GM18519 (cell line): ENCODE data around the gene SULT4A1.

Experiments
- ATAC-seq: cut with Tn5 transposase; IDR thresholded peaks from one replicate; pipeline ENCODE4 v1.9.1; 2021; ENCODE audit warnings: mild to moderate bottlenecking, moderate library complexity; ENCODE audit not compliant: unreplicated experiment, low FRiP score

Gene SULT4A1

DNA sequence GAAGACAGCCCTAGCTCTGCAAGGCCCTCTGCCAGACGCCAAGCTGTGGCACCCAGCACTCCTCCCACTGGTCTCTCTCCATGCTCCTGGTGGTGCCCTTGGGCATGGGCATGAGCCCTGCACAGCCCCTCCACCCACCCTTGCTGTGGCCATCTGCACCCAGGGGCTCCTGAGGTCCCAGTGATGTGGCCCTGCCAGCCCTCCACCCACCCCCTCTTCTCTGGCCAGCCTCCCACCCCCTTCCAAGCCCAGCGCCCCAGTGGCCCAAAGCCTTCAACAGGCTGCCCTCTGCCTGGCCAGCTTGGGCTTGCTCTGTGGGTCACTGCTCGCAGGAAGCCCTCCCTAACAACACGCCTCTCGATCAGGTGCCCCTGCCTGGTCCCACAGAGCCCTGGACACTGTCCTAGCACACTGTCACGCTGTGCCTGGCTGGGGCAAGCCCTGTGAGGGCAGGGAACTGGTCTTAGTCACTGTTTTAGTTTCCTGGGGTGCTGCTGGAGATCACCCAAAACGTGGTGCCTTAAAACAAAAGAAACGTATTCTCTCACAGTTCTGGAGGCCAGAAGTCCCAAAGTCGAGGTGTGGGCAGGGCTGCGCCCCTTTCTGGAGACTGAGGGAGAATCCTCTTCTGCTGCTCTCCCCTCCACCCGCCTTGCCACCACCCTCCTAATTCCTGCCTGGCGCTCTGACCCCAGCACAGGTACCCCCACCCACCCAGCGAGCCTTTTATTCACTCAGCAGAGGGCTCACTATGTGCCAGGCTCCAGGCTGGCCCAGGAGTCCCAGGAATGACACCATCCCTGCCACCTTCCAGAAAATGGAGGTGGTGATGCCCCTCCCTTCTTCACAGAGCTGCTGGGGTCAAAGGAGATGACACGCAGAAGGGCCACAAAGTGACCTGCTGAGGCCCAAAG is 14.7 kb downstream of the SULT4A1 start:
- no peak for ATAC-seq

DNA sequence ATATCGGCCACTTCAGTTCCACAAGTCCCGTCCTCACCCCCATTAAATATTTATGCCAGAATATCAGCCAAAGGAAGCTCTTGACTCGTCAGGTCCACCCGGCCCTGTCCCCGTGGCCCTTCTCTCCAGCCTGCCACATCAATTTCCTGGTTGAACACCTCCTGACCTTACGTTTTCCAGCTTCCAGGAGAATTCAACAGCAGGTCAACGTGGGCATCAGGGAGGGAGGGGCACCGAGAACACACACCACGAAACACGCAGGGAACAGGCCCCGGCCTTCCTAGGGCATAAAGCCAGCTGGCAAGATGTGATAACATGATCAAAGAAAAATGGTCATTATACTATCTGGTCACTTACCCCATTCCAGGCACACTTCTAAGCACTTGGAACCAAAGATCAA is 15.3 kb downstream of the SULT4A1 start:
- ATAC-seq = no peak

DNA sequence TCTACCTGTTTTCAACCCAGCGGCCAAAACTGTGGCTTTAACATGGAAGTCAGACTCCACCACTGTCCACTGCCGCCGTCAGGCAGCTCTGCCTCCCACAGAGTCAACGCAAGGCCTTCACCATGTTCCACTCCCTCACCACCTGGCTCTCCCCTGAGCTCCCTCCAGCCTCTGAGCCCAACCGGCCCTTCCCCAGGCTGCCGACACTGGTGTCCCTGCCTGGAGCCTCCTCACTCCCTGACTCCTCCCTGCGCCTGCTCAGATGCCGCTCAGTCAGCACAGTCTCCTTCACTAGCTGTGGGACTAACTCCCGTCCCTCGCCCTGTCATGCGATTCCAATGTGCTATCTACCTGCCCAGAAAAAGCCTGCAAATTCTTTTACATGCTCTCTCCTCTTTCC is 16.3 kb downstream of the SULT4A1 start:
- ATAC-seq = no peak

DNA sequence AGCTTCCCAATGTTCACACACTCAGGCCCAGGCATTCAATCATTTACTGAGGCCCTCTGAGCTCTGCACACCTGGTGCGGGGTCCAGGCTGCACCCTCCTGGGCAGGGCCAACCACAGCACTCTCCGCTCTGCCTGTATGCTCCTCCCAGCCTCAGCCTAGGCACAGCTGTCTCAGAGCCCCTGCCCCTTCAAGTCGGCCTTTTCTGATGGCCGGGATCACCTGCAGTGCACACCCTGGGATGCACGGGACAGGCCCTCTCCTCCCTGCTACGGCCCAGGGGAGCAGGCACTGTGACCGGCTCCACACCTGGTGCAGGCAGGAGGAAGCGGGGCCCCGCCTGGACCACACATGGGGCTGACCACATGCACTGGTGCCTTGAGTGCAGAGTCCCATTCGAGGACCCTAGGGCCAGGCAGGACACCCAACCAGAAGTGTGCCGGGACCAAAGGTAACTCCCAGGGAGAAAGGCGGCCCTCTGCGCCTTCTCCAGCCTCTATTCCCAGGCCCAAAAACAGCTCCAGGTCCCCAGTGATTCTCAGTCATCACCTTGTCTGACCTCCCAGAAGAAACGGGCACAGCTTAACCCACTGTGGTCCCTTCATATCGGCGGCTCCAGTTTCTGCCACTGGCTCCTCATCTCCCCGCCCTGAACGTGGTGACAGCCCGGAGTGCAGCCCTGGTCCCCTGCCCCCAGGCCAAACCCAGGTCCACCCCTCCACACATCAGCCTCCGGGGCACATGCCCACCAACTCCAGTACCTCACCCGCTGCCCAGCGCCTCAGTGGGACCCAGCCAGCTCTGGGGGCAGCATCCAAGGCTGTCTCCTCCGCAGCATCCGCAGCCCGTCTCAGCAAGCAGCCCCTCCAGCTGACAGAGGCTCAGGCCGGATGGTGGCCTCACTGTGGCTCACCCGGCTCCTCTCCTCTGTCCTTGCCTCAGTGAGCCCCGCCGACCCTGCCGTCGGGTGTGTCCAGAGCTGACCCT is 17.5 kb downstream of the SULT4A1 start:
- ATAC-seq = no peak

DNA sequence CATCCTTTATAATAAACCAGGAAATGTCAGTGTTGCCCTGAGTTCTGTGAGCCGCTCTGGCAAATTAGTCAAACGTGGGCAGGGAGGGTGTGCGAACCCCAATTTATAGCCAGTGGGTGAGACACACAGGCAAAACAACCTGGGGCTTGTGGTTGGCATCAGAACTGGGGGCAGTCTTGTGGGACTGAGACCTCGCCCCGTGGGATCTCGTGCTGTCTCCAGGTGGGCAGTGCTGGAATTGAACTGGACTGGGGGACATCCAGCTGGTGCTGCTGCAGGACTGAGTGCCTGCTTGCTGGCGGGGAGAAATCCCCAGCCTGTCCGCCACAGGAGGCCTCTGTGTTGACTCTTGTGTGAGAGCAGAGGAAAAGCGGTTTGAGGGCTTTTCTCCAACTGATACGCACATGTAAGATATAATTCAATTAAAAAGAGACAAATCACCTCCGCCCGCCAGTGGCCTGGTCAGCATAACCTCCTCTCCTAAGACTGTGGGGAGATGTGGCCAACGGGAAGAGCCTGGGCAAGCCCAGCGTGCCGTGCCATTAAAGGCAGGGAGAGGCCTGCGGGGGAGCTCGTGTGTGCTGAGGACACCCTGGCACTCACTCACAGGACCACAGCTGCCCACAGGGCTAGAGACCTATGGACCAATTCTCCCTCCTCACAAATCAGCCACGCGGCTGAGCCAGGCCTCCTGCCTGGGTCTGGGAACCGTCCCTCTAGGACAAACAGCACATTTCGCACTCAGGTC is 18.4 kb downstream of the SULT4A1 start:
- no peak for ATAC-seq

DNA sequence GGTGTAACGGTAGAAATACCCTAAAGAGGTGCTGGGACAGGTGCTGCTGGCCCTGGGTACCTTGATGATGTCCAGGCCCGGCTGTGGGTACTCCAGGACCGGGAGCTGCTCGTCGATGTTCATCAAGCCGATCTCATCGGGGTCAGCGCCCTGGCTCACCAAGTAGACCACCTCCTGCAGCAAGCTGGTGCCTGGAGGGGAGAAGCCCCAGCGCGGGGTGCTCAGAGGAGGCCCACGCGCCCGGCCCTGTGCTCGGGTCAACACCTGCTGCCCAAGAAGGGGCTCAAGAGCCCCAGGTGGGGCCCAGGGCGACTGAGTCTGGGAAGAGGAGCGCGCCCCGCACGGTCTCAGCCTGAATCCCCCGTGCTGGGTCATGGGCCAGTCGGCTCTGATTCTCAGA is 20.6 kb downstream of the SULT4A1 start:
- no peak for ATAC-seq

DNA sequence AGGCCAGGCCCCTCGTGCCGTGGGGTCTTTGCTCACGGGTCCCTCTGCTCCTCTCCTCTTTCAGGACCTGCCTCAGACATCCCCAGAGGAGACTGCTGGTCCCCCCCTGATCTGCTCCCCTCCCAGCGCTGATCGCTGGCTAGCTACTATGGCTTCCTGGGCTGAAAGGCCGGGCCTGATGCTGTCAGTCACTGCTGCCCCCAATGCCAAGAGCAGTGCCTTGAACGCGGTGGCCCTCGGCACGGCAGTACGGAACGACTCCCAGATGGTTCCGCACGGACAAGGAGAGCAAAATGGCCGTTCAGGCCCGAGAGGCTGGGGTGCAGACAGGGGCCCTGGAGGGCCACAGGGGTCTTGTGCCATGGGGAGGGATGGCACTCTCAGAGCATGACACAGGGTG is 21.5 kb downstream of the SULT4A1 start:
- ATAC-seq = no peak

DNA sequence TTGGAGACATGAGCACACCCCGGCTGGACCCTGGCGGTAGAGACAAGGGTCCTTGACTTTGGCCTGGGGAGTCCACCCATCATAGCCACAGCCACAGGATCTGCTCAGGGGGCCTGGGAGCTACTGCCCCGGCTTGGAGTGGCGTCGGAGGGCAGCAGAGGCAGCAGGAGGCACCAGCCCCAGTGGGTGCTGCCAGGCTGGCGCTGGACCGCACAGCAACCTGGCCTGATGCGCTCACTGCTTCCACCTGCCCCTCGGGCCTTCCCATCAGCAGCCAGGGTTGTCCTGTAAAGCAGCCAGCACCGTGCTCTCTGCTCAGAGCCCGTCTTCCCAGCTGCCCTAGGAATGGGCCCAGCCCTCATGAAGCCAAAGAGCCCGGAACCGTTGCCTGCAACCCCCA is 21.9 kb downstream of the SULT4A1 start:
- ATAC-seq = no peak

DNA sequence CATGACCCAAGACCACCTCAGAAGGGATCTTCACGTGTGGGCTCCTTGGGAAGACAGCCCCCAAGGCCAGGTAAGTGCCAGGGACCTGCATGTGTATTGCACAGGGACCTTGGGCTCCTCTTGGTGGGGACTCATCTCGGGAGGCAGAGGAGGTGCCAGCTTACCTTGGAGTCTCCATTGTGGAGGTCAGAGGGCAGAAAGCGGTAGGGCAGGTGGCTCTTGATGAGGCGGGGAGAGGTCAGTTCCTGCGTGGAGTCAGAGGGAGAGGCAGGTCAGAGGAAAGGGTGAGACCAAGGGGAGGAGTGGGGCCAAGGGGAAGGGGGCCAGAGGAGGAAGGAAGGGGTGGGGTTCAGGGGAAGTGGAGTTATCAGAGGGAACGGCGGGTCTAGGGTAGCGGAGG is 22.5 kb downstream of the SULT4A1 start:
- no peak for ATAC-seq

DNA sequence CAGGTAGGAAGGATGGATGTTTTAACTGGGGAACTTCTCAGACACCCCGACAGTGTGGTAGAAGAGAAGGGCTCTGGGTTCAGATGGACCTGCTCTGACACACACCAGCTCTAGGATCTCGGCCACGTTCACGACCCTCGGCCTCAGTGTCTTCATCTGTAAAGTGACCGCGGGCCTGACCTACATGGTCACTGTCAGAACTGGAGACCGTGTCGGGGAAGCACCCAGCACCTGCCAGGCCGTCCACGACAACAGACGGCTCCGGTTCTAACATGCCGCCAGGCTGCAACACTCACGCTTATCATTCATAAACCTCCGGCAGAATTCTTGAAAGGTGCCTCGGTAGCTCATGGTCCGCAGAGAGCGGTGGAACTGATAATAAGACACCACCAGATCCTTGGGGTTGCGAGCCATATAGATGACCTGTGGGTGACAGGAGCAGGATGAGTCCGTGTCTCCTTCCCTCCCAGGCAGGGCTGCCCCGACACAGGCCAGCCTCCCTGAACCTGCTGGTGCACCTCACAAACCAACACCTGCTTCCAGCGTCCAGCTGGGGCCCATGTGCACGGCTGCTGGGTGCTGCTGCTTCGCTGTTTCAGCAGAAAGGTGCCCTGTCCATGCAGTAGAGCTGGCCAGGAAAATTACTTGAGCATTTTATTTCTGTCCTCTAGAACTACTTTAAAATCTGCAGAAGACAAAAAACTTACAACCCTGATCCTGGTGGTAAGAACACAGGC is 23.6 kb downstream of the SULT4A1 start:
- no peak for ATAC-seq

DNA sequence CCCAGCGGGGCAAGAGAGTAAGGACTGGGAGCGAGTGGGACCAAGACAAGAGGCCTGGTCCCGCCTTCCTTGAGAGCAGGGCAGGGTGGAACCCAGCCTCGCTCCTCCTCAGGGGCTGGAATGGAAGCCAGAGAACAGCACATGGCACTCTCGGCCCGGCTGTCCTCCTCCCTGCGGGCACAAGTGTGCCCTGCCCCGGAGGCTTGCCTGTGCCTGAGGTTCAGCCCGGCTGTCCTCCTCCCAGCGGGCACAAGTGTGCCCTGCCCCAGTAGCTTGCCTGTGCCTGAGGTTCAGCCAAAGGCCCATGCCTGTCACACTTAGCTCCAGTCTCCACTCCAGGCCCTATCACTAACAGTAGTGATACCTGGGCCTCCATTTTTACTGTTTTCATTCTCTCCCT is 24.2 kb downstream of the SULT4A1 start:
- ATAC-seq = no peak

DNA sequence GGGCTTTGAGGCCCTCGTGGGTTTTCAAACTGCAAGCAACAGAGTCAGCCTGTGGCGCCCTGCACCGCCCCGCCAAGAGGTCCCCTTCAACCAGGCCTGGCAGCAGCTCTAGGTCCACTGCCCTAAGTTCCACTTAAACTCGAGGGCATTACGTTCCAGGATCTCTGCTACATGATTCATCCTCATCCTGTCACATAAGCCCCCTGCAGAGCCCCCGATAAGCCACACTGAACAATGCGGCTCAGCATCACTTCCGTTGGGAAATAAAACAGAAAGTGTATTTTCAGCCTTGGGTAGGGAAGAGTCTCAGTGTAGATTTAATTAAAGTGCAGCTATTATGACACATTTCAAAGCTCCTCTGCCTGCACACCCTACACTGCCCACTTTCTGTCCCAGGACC is 24.6 kb downstream of the SULT4A1 start:
- ATAC-seq = no peak

DNA sequence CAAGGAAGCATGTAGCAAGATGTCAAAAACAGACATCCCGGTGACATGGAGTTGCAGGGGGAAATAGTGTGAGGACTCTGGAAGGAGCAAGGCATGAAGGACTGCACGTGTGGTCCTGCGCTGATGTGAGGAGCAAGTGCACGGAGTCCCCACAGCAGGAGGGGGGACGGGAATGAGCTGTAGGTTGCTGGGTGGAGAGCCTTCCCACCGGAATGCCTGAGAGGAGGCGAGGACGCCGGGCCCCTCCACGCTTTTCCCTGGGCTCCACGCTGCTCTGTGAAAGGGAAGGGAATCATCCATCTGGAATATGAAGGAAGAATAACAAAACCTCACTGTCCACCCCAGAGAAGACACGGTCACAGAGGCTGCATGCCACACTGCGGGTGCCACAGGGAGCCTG is 26.6 kb downstream of the SULT4A1 start:
- ATAC-seq = no peak

DNA sequence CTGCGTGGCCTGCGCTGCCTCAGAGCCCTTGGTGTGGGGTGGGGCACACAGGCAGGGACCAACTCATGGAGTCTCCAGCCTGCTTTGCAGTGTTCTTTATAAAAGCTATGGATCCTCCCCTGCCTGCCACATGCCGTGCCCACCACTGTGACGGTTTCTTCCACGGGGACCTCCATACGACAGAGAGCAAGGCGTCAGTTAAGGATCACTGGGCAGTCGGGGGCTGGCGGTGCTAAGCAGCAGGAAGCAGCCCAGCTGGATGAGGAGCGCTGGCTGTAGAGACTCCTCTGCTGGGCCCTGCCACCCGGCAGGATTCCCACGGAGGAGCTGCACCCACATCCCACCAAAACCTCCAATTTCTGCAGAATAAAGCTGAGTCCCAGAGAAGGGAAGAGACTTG is 27.1 kb downstream of the SULT4A1 start:
- ATAC-seq = no peak

DNA sequence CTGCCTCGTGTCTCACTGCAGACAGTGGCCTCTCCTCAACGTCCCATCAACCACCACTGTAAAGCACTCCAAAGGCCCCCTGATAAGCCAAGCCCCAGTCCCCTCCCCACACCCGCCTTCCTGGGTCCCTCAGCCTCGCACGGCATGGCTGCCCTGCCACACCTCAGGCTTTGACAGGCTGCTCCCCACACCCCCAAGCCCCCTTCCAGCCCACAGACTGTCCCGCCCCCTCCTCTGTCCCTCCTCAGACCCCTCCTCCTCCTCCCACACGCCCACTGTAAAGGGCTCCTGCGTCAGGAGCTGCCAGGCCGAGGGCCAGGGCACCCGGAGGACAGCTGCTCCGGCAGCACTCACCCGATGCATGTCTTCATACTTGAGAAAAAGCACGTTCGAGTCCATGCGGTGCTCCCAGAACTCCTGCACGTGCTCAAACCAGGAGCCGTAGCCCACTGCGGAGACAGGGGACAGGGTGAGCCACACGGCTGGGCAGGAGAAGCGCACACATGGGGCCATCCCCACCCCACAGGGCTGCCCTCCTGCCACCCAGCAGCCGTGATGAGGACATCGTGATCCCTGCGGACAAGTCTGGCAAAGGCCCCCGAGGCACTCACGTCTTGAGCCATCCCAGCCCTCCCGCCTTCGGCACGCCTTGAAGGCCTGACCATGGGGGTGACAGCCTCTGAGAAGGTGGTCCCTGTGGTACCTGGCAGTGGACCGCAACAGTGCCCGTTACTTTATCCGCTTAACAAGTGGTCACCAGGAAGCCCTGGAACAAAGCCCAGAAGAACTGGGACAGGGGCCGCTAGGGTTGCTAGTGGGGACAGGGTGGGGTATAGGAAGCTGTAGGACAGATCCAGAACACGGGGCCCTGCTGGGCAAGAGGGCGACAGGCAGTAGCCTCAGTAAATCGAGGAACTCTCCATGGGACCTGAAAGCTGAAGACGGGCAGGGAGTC is 28.8 kb downstream of the SULT4A1 start:
- ATAC-seq = no peak

DNA sequence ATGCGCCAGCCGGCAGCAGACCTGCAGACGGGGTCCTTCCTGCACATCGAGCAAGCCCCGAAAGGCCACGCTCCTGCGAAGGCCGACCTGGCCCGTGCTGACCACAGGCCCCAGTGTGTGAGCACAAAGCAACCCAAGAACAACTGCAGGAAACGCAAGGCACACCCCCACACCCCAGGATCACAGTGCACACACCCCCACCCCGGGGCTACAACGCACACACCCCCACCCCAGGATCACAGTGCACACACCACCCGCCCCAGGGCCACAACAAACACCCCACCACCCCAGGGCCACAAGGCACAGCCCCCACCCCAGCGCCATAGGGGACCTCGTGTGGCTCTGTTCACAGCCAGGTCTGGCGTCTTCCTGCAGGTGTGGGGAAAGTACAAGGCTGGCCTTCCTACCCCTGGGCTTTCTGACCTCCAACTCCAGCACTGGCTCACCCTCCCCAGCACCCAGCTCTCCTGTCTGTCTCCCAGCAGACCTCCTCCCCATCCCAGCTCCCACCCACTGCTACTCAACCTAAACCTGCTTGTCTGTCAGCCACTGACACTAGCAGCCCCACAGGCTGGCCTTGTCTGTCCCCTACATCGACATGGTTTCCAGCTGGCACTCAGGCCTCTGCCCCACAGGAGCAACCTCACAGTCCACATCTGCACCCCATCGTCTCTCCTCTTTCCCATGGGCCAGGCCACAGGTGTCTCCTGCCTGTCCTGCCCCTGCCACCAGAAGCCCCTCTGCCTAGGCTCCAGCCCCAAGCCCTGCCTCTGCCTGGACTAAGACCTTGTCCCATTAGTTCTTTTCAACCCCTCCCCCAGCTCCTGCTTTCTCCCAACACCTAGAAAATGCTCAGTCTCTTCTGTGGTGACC is 29.7 kb downstream of the SULT4A1 start:
- ATAC-seq = no peak

DNA sequence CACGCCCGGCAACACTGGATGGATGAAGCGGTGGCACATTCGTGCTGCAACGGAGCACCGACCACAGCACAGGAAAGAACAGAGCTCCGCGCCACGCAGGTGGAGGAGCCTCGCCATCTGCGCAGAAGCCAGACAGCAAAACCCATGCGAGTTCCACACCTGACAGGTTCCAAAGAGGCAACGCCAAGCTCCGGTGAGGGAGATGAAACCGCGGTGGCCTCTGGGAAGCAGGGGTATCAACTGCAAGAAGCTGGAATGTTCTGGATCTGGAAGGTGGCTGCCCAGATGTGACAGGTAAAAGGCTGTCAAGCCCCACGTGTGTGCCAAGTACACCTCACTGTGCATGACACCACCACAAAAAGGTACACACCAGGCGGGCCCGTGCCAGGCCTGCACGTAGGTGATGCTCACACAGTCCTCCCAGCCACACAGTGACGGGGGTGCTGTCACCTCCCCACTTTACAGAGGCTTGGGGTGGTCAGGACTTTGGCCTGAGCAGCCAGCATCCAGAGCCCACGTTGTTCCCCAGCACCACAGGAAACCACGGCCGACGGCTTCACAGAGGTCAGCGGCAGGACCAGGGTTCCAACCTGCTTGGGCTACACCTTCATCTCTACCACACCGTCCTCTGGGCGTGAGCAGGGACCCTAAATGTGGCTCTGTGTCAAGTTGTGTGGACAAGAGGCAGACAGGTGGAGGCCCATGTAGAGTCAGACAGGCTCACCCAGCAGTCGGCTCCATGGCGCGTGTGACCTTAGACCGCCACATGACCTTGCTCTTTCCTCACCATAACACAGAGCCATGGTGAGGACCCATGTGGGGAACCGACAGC is 30.5 kb downstream of the SULT4A1 start:
- ATAC-seq = no peak
